Epithelial cell of proximal tubule (primary cell): Measurements from ENCODE around the gene COCH. TPM values are rescaled to one million over a fixed set of nuclear protein-coding genes. Genes with fewer than 3 reads are reported as not detected.

Experiments
- DNase-seq: peaks from one replicate; pipeline ENCODE4 v3.0.0-alpha.2; 2011; ENCODE audit warnings: low read depth
- H3K4me3 ChIP-seq: 2 replicates; pipeline ENCODE4 v1.5.1; 2011; ENCODE audit warnings: low read depth, mild to moderate bottlenecking, low read length
- total RNA-seq: library from RNA; depleted of rRNA; stranded (reverse); fragments of >200 nt; gene quantifications from 2 replicates; pipeline ENCODE4 v1.2.3, GENCODE V29; 2015
- TF ChIP-seq, protein P1 (sequence below): conservative IDR thresholded peaks from 2 replicates; pipeline ENCODE4 v1.5.1; 2012; ENCODE audit warnings: low read depth, mild to moderate bottlenecking, low read length

The COCH gene
- total RNA-seq, 1 donor from 2014 or later, result 20.9 TPM

DNA sequence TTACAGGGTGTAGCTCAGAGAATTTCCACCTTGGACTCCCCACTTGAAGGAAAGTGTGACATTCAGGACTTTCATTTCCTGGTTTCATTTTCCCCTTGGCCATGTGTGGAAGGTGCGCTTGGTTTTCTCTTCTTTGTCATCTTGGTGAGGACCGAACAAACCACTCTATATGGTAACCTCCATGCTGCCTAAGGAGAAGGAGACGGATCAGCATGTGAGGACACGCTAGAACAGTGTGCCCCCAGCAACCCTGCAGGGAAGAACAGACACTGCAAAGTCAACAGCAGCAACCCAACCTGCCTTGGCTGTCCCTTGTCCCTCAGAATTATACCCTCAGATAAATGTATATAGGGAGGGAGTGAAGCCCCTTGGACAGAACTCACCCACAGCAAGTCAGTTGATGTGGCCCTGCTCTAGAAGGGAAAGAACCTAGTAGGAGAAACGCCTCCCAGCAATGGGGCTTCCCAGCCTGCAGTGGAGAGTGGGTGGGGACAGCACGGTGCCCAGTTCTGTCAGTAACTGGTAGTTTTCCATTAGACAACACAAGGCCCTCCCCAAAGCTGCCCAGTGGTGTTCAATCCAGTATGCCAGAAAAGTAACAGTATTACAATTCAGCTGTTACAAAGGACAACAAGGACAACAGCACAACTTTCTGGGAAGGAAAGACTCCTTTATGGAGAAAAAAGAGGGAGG lies 18.9 kb upstream of the COCH start:
- H3K4me3 ChIP-seq, result no peak overlapping the region
- TF ChIP-seq, protein P1, sequence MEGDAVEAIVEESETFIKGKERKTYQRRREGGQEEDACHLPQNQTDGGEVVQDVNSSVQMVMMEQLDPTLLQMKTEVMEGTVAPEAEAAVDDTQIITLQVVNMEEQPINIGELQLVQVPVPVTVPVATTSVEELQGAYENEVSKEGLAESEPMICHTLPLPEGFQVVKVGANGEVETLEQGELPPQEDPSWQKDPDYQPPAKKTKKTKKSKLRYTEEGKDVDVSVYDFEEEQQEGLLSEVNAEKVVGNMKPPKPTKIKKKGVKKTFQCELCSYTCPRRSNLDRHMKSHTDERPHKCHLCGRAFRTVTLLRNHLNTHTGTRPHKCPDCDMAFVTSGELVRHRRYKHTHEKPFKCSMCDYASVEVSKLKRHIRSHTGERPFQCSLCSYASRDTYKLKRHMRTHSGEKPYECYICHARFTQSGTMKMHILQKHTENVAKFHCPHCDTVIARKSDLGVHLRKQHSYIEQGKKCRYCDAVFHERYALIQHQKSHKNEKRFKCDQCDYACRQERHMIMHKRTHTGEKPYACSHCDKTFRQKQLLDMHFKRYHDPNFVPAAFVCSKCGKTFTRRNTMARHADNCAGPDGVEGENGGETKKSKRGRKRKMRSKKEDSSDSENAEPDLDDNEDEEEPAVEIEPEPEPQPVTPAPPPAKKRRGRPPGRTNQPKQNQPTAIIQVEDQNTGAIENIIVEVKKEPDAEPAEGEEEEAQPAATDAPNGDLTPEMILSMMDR, result no peak
- no peak for DNase-seq

DNA sequence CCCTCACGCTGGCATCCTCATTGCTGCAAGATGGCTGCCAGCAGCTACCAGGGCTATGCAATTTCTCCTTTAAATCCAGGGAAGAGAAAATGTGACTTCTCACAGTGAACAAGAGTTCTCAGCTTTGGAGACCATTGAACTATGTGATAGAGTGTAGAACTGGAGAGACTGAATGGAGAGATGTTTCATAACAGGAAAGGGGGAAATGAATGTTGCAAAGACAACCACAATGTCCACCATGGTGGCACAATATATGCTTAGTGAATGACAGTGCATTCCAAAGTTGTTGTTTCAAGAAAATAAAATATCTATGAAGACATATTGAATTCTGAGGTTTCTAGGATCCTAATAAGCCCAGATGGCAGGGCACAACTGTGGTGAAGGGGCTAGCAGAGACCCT lies 13.2 kb upstream of the COCH start:
- no peak for DNase-seq
- TF ChIP-seq, protein P1, result no peak
- no peak overlapping the region for H3K4me3 ChIP-seq

DNA sequence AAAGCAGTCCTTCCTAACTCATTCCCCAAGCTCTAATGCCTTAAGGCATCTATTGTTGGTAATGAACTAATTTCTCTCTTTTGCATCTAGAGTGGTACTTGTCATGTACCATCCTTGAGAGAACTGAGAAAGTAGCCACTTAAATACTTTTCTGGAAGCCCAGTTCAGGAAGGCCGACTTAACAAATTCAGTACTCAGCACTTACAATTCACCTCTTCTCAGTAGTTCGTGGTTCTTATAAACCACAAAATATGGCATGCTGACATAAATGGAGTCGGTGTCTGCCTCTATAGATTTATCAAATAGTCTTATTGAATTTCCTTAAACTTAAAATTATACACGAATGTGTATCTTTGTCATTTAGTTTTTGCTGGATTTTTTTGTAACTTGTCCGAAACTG lies 9.4 kb upstream of the COCH start:
- TF ChIP-seq, protein P1, result no peak
- no peak overlapping the region for H3K4me3 ChIP-seq
- no peak for DNase-seq

DNA sequence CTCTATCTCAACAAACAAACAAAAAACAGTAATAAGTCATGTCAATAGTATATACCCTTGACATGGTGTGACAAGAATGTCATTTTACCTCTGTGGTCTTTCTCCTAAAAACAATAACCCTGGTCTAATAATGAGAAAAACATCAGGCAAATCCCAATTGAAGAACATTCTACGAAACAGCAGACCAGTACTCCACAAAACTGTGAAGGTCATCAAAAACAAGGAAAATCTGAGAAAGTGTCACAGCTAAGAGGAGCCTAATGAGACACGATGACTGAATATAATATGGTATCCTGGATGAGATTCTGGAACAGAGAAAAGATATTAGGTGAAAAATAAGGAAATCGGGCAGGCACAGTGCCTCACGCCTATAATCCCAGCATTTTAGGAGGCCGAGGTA lies 5.6 kb upstream of the COCH start:
- H3K4me3 ChIP-seq, result no peak overlapping the region
- TF ChIP-seq, protein P1, result no peak
- no peak for DNase-seq

DNA sequence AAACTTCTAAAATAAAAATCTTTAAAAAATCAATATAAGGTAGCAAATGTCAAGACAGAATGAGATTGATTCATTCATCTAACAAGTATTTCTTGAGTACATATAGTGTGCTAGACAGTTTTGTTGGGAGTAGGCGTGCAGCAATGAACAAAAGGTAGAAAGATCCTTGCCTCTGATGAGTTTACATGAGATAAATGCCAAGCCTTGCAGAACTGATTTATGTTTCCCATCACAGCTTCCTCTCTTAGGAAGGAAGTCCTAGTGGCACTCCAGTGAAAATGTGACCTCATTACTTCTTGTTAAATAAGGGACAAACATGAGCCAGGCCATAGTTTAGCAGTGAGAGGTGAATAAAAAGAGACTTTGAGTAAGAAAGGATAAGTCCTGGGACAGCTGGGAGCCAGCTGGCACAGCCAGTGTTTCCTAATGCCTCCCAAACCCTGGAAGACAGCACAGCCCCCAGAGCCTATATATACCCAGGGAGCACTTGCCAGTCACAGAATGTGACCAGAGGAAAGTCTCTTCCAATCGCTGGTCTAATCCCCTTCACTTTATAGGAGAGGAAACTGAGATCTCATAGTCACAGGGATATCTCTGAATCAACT lies 4.7 kb upstream of the COCH start:
- no peak overlapping the region for H3K4me3 ChIP-seq
- no peak for DNase-seq
- TF ChIP-seq, protein P1, result no peak

DNA sequence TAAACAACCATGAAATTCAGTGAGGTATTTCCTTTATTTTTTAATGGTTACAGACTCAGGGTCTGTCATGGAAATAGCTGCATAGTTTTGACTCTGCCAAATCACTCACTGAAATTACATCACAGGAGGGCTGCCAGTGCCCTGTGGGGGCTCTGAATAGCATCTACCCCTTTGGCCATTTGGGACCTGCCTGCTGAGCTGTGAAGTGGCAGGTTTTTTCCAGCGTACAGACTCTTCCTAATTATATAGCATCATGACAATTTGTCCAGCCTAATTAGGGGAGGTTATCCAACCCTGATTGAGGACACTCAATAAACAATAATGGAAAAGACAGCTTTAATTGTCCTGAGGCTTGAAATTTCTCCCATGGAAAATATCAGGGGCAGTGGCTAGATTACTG lies 1.8 kb upstream of the COCH start:
- H3K4me3 ChIP-seq, result no peak overlapping the region
- no peak for DNase-seq
- TF ChIP-seq, protein P1, result no peak
